Uterus (tissue), 4 donors: Measurements from ENCODE around the gene ARID1B. TPM values are rescaled to one million over a fixed set of nuclear protein-coding genes. Genes with fewer than 3 reads are reported as not detected.

ENCODE experiments used
- DNase-seq, 2 donors: peaks; one replicate each; pipeline ENCODE4 v3.0.0-alpha.2; 2019 to 2020
- H3K27ac ChIP-seq, 2 donors: fragments of 200-600 bp; sonication (generic); 1 replicate in 1 of 2; 2 replicates in 1 of 2; pipeline ENCODE4 v1.5.1; 2016 to 2018
- H3K27me3 ChIP-seq, 2 donors: fragments of 200-600 bp; sonication (generic); one replicate each; pipeline ENCODE4 v1.5.1; 2018 to 2019; ENCODE audit warnings: control low read depth in 1 of 2
- H3K36me3 ChIP-seq, 2 donors: fragments of 200-600 bp; sonication (generic); one replicate each; pipeline ENCODE4 v1.5.1; 2019; ENCODE audit warnings: control low read depth in 1 of 2
- H3K4me1 ChIP-seq, 2 donors: fragments of 200-600 bp; sonication (generic); one replicate each; pipeline ENCODE4 v1.5.1; 2018 to 2019; ENCODE audit warnings: control low read depth in 1 of 2
- H3K4me3 ChIP-seq, 2 donors: fragments of 200-600 bp; sonication (generic); 1 replicate in 1 of 2; 2 replicates in 1 of 2; pipeline ENCODE4 v1.5.1; 2018 to 2019; ENCODE audit warnings: mild to moderate bottlenecking in 1 of 2
- H3K9me3 ChIP-seq, 2 donors: fragments of 200-600 bp; sonication (generic); one replicate each; pipeline ENCODE4 v1.5.1; 2019; ENCODE audit warnings: control low read depth in 1 of 2
- POLR2A ChIP-seq, 2 donors: fragments of 450-650 bp; IDR thresholded peaks; one replicate each; pipeline ENCODE4 v1.6.1; 2016; ENCODE audit warnings: antibody characterized with exemption in 2 of 2, mild to moderate bottlenecking in 1 of 2, moderate library complexity in 1 of 2
- intact Hi-C: fragments of 100-400 bp; cut with DNase I; formaldehyde crosslinking; loops from one replicate; pipeline ENCODE4 v1.15.1; 2023; ENCODE audit warnings: low total_unique reads
- total RNA-seq, 4 donors: library from RNA; depleted of rRNA in 3 of 4; stranded (reverse); fragments of >200 nt in 3 of 4; gene quantifications; one replicate each; pipeline versions ENCODE4 v1.1.0 to v1.2.4, GENCODE V29; 2014 to 2023
- TF ChIP-seq, protein P1 (sequence below), 4 experiments: fragments of 200-600 bp in 2 of 4; fragments of 450-650 bp in 2 of 4; sonication (generic) in 2 of 4; IDR thresholded peaks; one replicate each; pipeline ENCODE4 v1.5.1; 2016 to 2019; ENCODE audit warnings: antibody characterized with exemption in 4 of 4, mild to moderate bottlenecking in 2 of 4, moderate library complexity in 1 of 4
- donor health status: DM: yes; HTN: yes; CAD: no.

The ARID1B gene
- total RNA-seq, 4 donors from 2014 or later, result 63.8 to 198 (median 125) TPM

- intact Hi-C loops, result no loop called here
- H3K27ac ChIP-seq, result no peak overlapping the region
Observed at GRCh38 chr6:156844089-156844488, 66.9 kb downstream of the ARID1B start.

GRCh38 chr6:156845454-156846155 is 68.4 kb downstream of the ARID1B start:
- Histone ChIP-seq H3K27ac (no peak overlapping the region), H3K9me3 (no peaks in the 10 kb centered on the region), H3K36me3 (no peaks in the 10 kb centered on the region), H3K27me3 (no peaks in the 10 kb centered on the region), H3K4me1 (peaks cover 3 to 7% of the 10 kb centered on the region in 2 donors), H3K4me3 (no peak overlapping the region)
- intact Hi-C loops, result no loop called here
- no peak for DNase-seq
- TF ChIP-seq POLR2A (IDR thresholded peaks at IDR 0.05), result no peak
- TF ChIP-seq, protein P1, sequence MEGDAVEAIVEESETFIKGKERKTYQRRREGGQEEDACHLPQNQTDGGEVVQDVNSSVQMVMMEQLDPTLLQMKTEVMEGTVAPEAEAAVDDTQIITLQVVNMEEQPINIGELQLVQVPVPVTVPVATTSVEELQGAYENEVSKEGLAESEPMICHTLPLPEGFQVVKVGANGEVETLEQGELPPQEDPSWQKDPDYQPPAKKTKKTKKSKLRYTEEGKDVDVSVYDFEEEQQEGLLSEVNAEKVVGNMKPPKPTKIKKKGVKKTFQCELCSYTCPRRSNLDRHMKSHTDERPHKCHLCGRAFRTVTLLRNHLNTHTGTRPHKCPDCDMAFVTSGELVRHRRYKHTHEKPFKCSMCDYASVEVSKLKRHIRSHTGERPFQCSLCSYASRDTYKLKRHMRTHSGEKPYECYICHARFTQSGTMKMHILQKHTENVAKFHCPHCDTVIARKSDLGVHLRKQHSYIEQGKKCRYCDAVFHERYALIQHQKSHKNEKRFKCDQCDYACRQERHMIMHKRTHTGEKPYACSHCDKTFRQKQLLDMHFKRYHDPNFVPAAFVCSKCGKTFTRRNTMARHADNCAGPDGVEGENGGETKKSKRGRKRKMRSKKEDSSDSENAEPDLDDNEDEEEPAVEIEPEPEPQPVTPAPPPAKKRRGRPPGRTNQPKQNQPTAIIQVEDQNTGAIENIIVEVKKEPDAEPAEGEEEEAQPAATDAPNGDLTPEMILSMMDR (IDR thresholded peaks at IDR 0.05), result no peak

More at GRCh38 chr6:156844089-156844488, 66.9 kb downstream of the ARID1B start:
- peaks cover 3 to 7% of the 10 kb centered on the region in 2 donors for H3K4me1 ChIP-seq
- no peaks in the 10 kb centered on the region for H3K27me3 ChIP-seq
- no peak overlapping the region for H3K4me3 ChIP-seq
- TF ChIP-seq POLR2A (IDR thresholded peaks at IDR 0.05), result no peak
- TF ChIP-seq, protein P1 (IDR thresholded peaks at IDR 0.05), result no peak
- DNase-seq, result no peak
- H3K36me3 ChIP-seq, result no peaks in the 10 kb centered on the region
- H3K9me3 ChIP-seq, result no peaks in the 10 kb centered on the region

- Histone ChIP-seq H3K4me1 (peaks cover 2 to 3% of the 10 kb centered on the region in 2 donors), H3K27me3 (no peaks in the 10 kb centered on the region), H3K4me3 (no peak overlapping the region), H3K9me3 (no peaks in the 10 kb centered on the region), H3K27ac (peak overlapping the region in 1 of 2 donors; percentile 61), H3K36me3 (no peaks in the 10 kb centered on the region)
- intact Hi-C loops, result no loop called here
- no peak for DNase-seq
- TF ChIP-seq, protein P1 (IDR thresholded peaks at IDR 0.05), result no peak
- no peak for TF ChIP-seq POLR2A (IDR thresholded peaks at IDR 0.05)
Observed at GRCh38 chr6:156846845-156847599, 69.8 kb downstream of the ARID1B start.

- Histone ChIP-seq H3K36me3 (no peaks in the 10 kb centered on the region), H3K4me1 (peaks cover 0 to 3% of the 10 kb centered on the region in 2 donors), H3K9me3 (no peaks in the 10 kb centered on the region), H3K4me3 (no peak overlapping the region), H3K27me3 (no peaks in the 10 kb centered on the region), H3K27ac (peak overlapping the region; percentile 35 to 61)
- DNase-seq, result no peak
- no peak for TF ChIP-seq POLR2A (IDR thresholded peaks at IDR 0.05)
- TF ChIP-seq, protein P1 (IDR thresholded peaks at IDR 0.05), result no peak
- intact Hi-C loops, result no loop called here
Observed at GRCh38 chr6:156848123-156848522, 70.9 kb downstream of the ARID1B start.

- peaks cover 0 to 3% of the 10 kb centered on the region in 2 donors for H3K4me1 ChIP-seq
- TF ChIP-seq POLR2A (IDR thresholded peaks at IDR 0.05), result no peak
- TF ChIP-seq, protein P1 (IDR thresholded peaks at IDR 0.05), result no peak
- peak; percentile 47 to 55 for DNase-seq
- H3K9me3 ChIP-seq, result no peaks in the 10 kb centered on the region
- no peaks in the 10 kb centered on the region for H3K27me3 ChIP-seq
- peak overlapping the region; percentile 35 to 61 for H3K27ac ChIP-seq
- no peaks in the 10 kb centered on the region for H3K36me3 ChIP-seq
- intact Hi-C loops, result no loop called here
- H3K4me3 ChIP-seq, result no peak overlapping the region
Observed at GRCh38 chr6:156848533-156848932, 71.4 kb downstream of the ARID1B start.
